MG63 (cell line): Measurements from ENCODE around the gene MID1. TPM values are rescaled to one million over a fixed set of nuclear protein-coding genes. Genes with fewer than 3 reads are reported as not detected.

Experiments used
- DNase-seq: peaks from one replicate; pipeline ENCODE4 v3.0.0-alpha.2; 2020
- H3K27me3 ChIP-seq: fragments of 250-450 bp; sonication (Bioruptor Pico); 2 replicates; pipeline ENCODE4 v1.5.1; 2020; ENCODE audit warnings: mild to moderate bottlenecking, moderate library complexity
- H3K36me3 ChIP-seq: fragments of 250-450 bp; sonication (Bioruptor Pico); 2 replicates; pipeline ENCODE4 v1.5.1; 2020; ENCODE audit warnings: mild to moderate bottlenecking, moderate library complexity
- H3K4me3 ChIP-seq: fragments of 250-450 bp; sonication (Bioruptor Pico); 2 replicates; pipeline ENCODE4 v1.5.1; 2020; ENCODE audit warnings: mild to moderate bottlenecking, moderate library complexity
- H3K9me3 ChIP-seq: fragments of 250-450 bp; sonication (Bioruptor Pico); 2 replicates; pipeline ENCODE4 v1.5.1; 2020; ENCODE audit warnings: mild to moderate bottlenecking, moderate library complexity
- total RNA-seq: library from RNA; depleted of rRNA; stranded (reverse); fragments of >200 nt; shearing (Covaris generic); gene quantifications from 2 replicates; pipeline ENCODE4 v1.2.3, GENCODE V29; 2014; ENCODE audit warnings: low replicate concordance

Gene MID1
- total RNA-seq, 1 experiment from 2014 or later = 5.2 TPM

GRCh38 chrX:10501611-10502010, 118.8 kb downstream of the MID1 start:
- no peak for DNase-seq
- Histone ChIP-seq H3K36me3 (peaks cover 6% of the 10 kb centered on the region; the same call in 1 of the 2 replicates), H3K4me3 (no peak overlapping the region), H3K9me3 (no peaks in the 10 kb centered on the region), H3K27me3 (no peaks in the 10 kb centered on the region)

- H3K27me3 ChIP-seq = no peaks in the 10 kb centered on the region
- no peak overlapping the region for H3K4me3 ChIP-seq
- H3K9me3 ChIP-seq = no peaks in the 10 kb centered on the region
- peak; percentile 25 for DNase-seq
- H3K36me3 ChIP-seq = peaks cover 14% of the 10 kb centered on the region
Measured at GRCh38 chrX:10496345-10496965, 123.9 kb downstream of the MID1 start.

- Histone ChIP-seq H3K36me3 (peaks cover 14% of the 10 kb centered on the region), H3K27me3 (no peaks in the 10 kb centered on the region), H3K4me3 (no peak overlapping the region), H3K9me3 (no peaks in the 10 kb centered on the region)
- no peak for DNase-seq
Measured at GRCh38 chrX:10495677-10496076, 124.7 kb downstream of the MID1 start.

- Histone ChIP-seq H3K4me3 (no peak overlapping the region), H3K27me3 (no peaks in the 10 kb centered on the region), H3K9me3 (no peaks in the 10 kb centered on the region), H3K36me3 (peaks cover 11% of the 10 kb centered on the region)
- DNase-seq = no peak
Measured at GRCh38 chrX:10492250-10492649, 128.1 kb downstream of the MID1 start.

- H3K36me3 ChIP-seq = peaks cover 5% of the 10 kb centered on the region; the same call in 1 of the 2 replicates
- peak; percentile 18 for DNase-seq
- H3K4me3 ChIP-seq = no peak overlapping the region
- no peaks in the 10 kb centered on the region for H3K9me3 ChIP-seq
- H3K27me3 ChIP-seq = no peaks in the 10 kb centered on the region
Measured at GRCh38 chrX:10486373-10486772, 134.0 kb downstream of the MID1 start.

- no peaks in the 10 kb centered on the region for H3K9me3 ChIP-seq
- peaks cover 9% of the 10 kb centered on the region for H3K36me3 ChIP-seq
- H3K4me3 ChIP-seq = no peak overlapping the region
- no peak for DNase-seq
- no peaks in the 10 kb centered on the region for H3K27me3 ChIP-seq
Measured at GRCh38 chrX:10485326-10485725, 135.1 kb downstream of the MID1 start.

- Histone ChIP-seq H3K36me3 (peaks cover 9% of the 10 kb centered on the region), H3K9me3 (no peaks in the 10 kb centered on the region)
- DNase-seq = no peak
Measured at GRCh38 chrX:10484683-10485247, 135.6 kb downstream of the MID1 start.

GRCh38 chrX:10483191-10483831, 137.1 kb downstream of the MID1 start:
- H3K4me3 ChIP-seq = no peak overlapping the region
- no peak for DNase-seq
- no peaks in the 10 kb centered on the region for H3K27me3 ChIP-seq
- peaks cover 13% of the 10 kb centered on the region for H3K36me3 ChIP-seq
- no peaks in the 10 kb centered on the region for H3K9me3 ChIP-seq

More at GRCh38 chrX:10484683-10485247, 135.6 kb downstream of the MID1 start:
- H3K27me3 ChIP-seq = no peaks in the 10 kb centered on the region
- H3K4me3 ChIP-seq = no peak overlapping the region

- no peaks in the 10 kb centered on the region for H3K9me3 ChIP-seq
- peaks cover 15% of the 10 kb centered on the region for H3K36me3 ChIP-seq
- H3K27me3 ChIP-seq = no peaks in the 10 kb centered on the region
- no peak overlapping the region for H3K4me3 ChIP-seq
- DNase-seq = no peak
Measured at GRCh38 chrX:10482708-10483107, 137.7 kb downstream of the MID1 start.

GRCh38 chrX:10482261-10482660, 138.1 kb downstream of the MID1 start:
- H3K27me3 ChIP-seq = no peaks in the 10 kb centered on the region
- no peak overlapping the region for H3K4me3 ChIP-seq
- H3K9me3 ChIP-seq = no peaks in the 10 kb centered on the region
- H3K36me3 ChIP-seq = peaks cover 15% of the 10 kb centered on the region
- no peak for DNase-seq

- Histone ChIP-seq H3K4me3 (no peak overlapping the region), H3K9me3 (no peaks in the 10 kb centered on the region), H3K36me3 (peaks cover 15% of the 10 kb centered on the region), H3K27me3 (no peaks in the 10 kb centered on the region)
- no peak for DNase-seq
Measured at GRCh38 chrX:10480861-10481260, 139.5 kb downstream of the MID1 start.

- H3K27me3 ChIP-seq = no peaks in the 10 kb centered on the region
- peaks cover 22% of the 10 kb centered on the region for H3K36me3 ChIP-seq
- no peaks in the 10 kb centered on the region for H3K9me3 ChIP-seq
- no peak overlapping the region for H3K4me3 ChIP-seq
- DNase-seq = no peak
Measured at GRCh38 chrX:10479508-10479907, 140.9 kb downstream of the MID1 start.

GRCh38 chrX:10477525-10477924, 142.9 kb downstream of the MID1 start:
- H3K27me3 ChIP-seq = no peaks in the 10 kb centered on the region
- DNase-seq = no peak
- H3K9me3 ChIP-seq = no peaks in the 10 kb centered on the region
- peaks cover 41% of the 10 kb centered on the region for H3K36me3 ChIP-seq
- H3K4me3 ChIP-seq = no peak overlapping the region

- H3K4me3 ChIP-seq = no peak overlapping the region
- peaks cover 53% of the 10 kb centered on the region for H3K36me3 ChIP-seq
- no peaks in the 10 kb centered on the region for H3K9me3 ChIP-seq
- DNase-seq = no peak
- H3K27me3 ChIP-seq = no peaks in the 10 kb centered on the region
Measured at GRCh38 chrX:10474913-10475568, 145.3 kb downstream of the MID1 start.

GRCh38 chrX:10474510-10474909, 145.9 kb downstream of the MID1 start:
- no peak for DNase-seq
- H3K36me3 ChIP-seq = peaks cover 56% of the 10 kb centered on the region
- H3K27me3 ChIP-seq = no peaks in the 10 kb centered on the region
- H3K4me3 ChIP-seq = no peak overlapping the region
- no peaks in the 10 kb centered on the region for H3K9me3 ChIP-seq

- H3K4me3 ChIP-seq = no peak overlapping the region
- no peaks in the 10 kb centered on the region for H3K27me3 ChIP-seq
- no peak for DNase-seq
- no peaks in the 10 kb centered on the region for H3K9me3 ChIP-seq
- H3K36me3 ChIP-seq = peaks cover 64% of the 10 kb centered on the region
Measured at GRCh38 chrX:10471418-10471817, 149.0 kb downstream of the MID1 start.

GRCh38 chrX:10470009-10470408, 150.4 kb downstream of the MID1 start:
- peaks cover 67% of the 10 kb centered on the region for H3K36me3 ChIP-seq
- DNase-seq = no peak
- no peaks in the 10 kb centered on the region for H3K27me3 ChIP-seq
- H3K4me3 ChIP-seq = no peak overlapping the region
- H3K9me3 ChIP-seq = no peaks in the 10 kb centered on the region
